Amygdala (tissue), 56 donors: ENCODE results near the gene SERP1.
"Not testable (repeated sequence)": the region's sequence is repeated elsewhere in the genome, so short reads cannot be mapped to it uniquely, and the experiment has no call there.

Experiments
- DNase-seq, 56 donors: peaks; one replicate each; lab custom pipeline; 2025; lab: John Stamatoyannopoulos, UW

The SERP1 gene

GRCh38 chr3:150540297-150540696 is 6.0 kb downstream of the SERP1 start:
- no peak for DNase-seq

GRCh38 chr3:150538324-150539208 is 7.7 kb downstream of the SERP1 start:
- DNase-seq, result no peak

- no peak for DNase-seq
These were observed 11.1 kb downstream of the SERP1 start for GRCh38 chr3:150535204-150535603.

GRCh38 chr3:150531775-150532174 is 14.5 kb downstream of the SERP1 start:
- no peak for DNase-seq

GRCh38 chr3:150528354-150528797 is 17.9 kb downstream of the SERP1 start:
- no peak for DNase-seq

- DNase-seq, result no peak
These were observed 18.6 kb downstream of the SERP1 start for GRCh38 chr3:150527464-150528255.

GRCh38 chr3:150523538-150523937 is 22.8 kb downstream of the SERP1 start:
- DNase-seq, result no peak

GRCh38 chr3:150521463-150521862 is 24.8 kb downstream of the SERP1 start:
- DNase-seq, result no peak

GRCh38 chr3:150520408-150520807 is 25.9 kb downstream of the SERP1 start:
- no peak for DNase-seq

GRCh38 chr3:150519026-150519425 is 27.3 kb downstream of the SERP1 start:
- no peak for DNase-seq

GRCh38 chr3:150515210-150515609 is 31.1 kb downstream of the SERP1 start:
- no peak for DNase-seq

- no peak for DNase-seq
These were observed 35.0 kb downstream of the SERP1 start for GRCh38 chr3:150511122-150511821.

- no peak for DNase-seq
These were observed 36.5 kb downstream of the SERP1 start for GRCh38 chr3:150509780-150510179.

GRCh38 chr3:150508401-150508800 is 37.9 kb downstream of the SERP1 start:
- DNase-seq, result no peak

GRCh38 chr3:150504483-150504882 is 41.8 kb downstream of the SERP1 start:
- no peak for DNase-seq

- no peak for DNase-seq
These were observed 42.7 kb downstream of the SERP1 start for GRCh38 chr3:150503402-150504099.

- DNase-seq, result not testable (repeated sequence)
These were observed 45.3 kb downstream of the SERP1 start for GRCh38 chr3:150500960-150501359.

- no peak for DNase-seq
These were observed 48.3 kb downstream of the SERP1 start for GRCh38 chr3:150497956-150498355.

- peak in 2 of 56 donors; percentile 13 to 57 for DNase-seq
These were observed 50.6 kb downstream of the SERP1 start for GRCh38 chr3:150495563-150496168.

- DNase-seq, result peak in 1 of 56 donors; percentile 2
These were observed 51.1 kb downstream of the SERP1 start for GRCh38 chr3:150495149-150495548.
